GM23248 (cell line): ENCODE measurements around the gene TRIO. TPM values are rescaled to one million over a fixed set of nuclear protein-coding genes. Genes with fewer than 3 reads are reported as not detected.
A peak's percentile ranks its signal among the peaks of the same experiment; 100 is the strongest.

Experiments used
- DNase-seq: peaks from one replicate; pipeline ENCODE4 v3.0.0-alpha.2; 2015
- H2AFZ ChIP-seq: fragments of 200-600 bp; sonication (generic); 2 replicates; pipeline ENCODE4 v1.6.1; 2016; ENCODE audit warnings: antibody characterized with exemption
- H3F3A ChIP-seq: fragments of 200-600 bp; sonication (generic); 2 replicates; pipeline ENCODE4 v1.6.1; 2016; ENCODE audit warnings: mild to moderate bottlenecking, antibody characterized with exemption, mixed run types; ENCODE audit not compliant: insufficient read depth
- H3K27ac ChIP-seq: fragments of 200-600 bp; sonication (generic); 2 replicates; pipeline ENCODE4 v1.5.1; 2016; ENCODE audit warnings: mild to moderate bottlenecking
- H3K27me3 ChIP-seq: fragments of 200-600 bp; sonication (generic); replicated peaks from 2 replicates; pipeline ENCODE4 v1.6.1; 2016; ENCODE audit warnings: mild to moderate bottlenecking; ENCODE audit not compliant: insufficient read depth
- H3K36me3 ChIP-seq: fragments of 200-600 bp; sonication (generic); 2 replicates; pipeline ENCODE4 v1.6.1; 2016; ENCODE audit warnings: low read depth, mild to moderate bottlenecking
- H3K4me1 ChIP-seq: fragments of 200-600 bp; sonication (generic); 2 replicates; pipeline ENCODE4 v1.6.1; 2016; ENCODE audit warnings: mild to moderate bottlenecking; ENCODE audit not compliant: insufficient read depth
- H3K4me2 ChIP-seq: fragments of 200-600 bp; sonication (generic); one replicate; pipeline ENCODE4 v1.6.1; 2016; ENCODE audit warnings: mild to moderate bottlenecking; ENCODE audit not compliant: unreplicated experiment
- H3K4me3 ChIP-seq: fragments of 200-600 bp; sonication (generic); 2 replicates; pipeline ENCODE4 v1.5.1; 2016; ENCODE audit warnings: mild to moderate bottlenecking
- H3K79me2 ChIP-seq: fragments of 200-600 bp; sonication (generic); 2 replicates; pipeline ENCODE4 v1.6.1; 2016; ENCODE audit warnings: mild to moderate bottlenecking; ENCODE audit not compliant: insufficient read depth
- H3K9ac ChIP-seq: fragments of 200-600 bp; sonication (generic); 2 replicates; pipeline ENCODE4 v1.6.1; 2016; ENCODE audit warnings: mild to moderate bottlenecking
- H3K9me2 ChIP-seq: fragments of 200-600 bp; sonication (generic); 2 replicates; pipeline ENCODE4 v1.6.1; 2016; ENCODE audit warnings: mixed run types, mild to moderate bottlenecking, moderate library complexity; ENCODE audit not compliant: insufficient read depth
- H3K9me3 ChIP-seq: fragments of 200-600 bp; sonication (generic); one replicate; pipeline ENCODE4 v1.6.1; 2017; ENCODE audit warnings: low read depth
- H4K20me1 ChIP-seq: fragments of 200-600 bp; sonication (generic); 2 replicates; pipeline ENCODE4 v1.6.0; 2016; ENCODE audit not compliant: insufficient read depth
- EZH2 ChIP-seq: fragments of 200-600 bp; sonication (generic); IDR thresholded peaks from 2 replicates; pipeline ENCODE4 v1.6.1; 2018; ENCODE audit warnings: antibody characterized with exemption, mild to moderate bottlenecking; ENCODE audit not compliant: insufficient read depth, poor library complexity, severe bottlenecking
- EZH2phosphoT487 ChIP-seq: fragments of 200-600 bp; sonication (generic); IDR thresholded peaks from 2 replicates; pipeline ENCODE4 v1.6.1; 2018; ENCODE audit warnings: antibody characterized with exemption, moderate library complexity, mild to moderate bottlenecking, low read depth; ENCODE audit not compliant: insufficient read depth
- WGBS, 2 experiments: methylation state at CpG; one replicate each; pipeline ENCODE4 v1.1.6; 2015 to 2017; ENCODE audit warnings: low lambda C conversion rate in 2 of 2, low coverage in 1 of 2; ENCODE audit errors: missing lambda C conversion rate in 2 of 2; 5-methylcytosine and 5-hydroxymethylcytosine counted together
- in situ Hi-C: fragments of 300-500 bp; cut with MboI; formaldehyde crosslinking; loops from 2 replicates; pipeline ENCODE4 v1.15.0; 2020
- polyA plus RNA-seq: library from polyadenylated mRNA; unstranded; fragments of >200 nt; fragmentation: Nextera tagmentation; extraction: Ambion mirVana; gene quantifications from 2 replicates; pipeline ENCODE4 v1.2.1, GENCODE V29; 2016
- total RNA-seq: library from RNA; depleted of rRNA; stranded (reverse); fragments of >200 nt; shearing (Covaris generic); gene quantifications from 2 replicates; pipeline ENCODE4 v1.2.3, GENCODE V29; 2014

Gene TRIO
- total and polyA plus RNA-seq, 2 experiments from 2014 or later = 28.1 to 198 TPM

DNA sequence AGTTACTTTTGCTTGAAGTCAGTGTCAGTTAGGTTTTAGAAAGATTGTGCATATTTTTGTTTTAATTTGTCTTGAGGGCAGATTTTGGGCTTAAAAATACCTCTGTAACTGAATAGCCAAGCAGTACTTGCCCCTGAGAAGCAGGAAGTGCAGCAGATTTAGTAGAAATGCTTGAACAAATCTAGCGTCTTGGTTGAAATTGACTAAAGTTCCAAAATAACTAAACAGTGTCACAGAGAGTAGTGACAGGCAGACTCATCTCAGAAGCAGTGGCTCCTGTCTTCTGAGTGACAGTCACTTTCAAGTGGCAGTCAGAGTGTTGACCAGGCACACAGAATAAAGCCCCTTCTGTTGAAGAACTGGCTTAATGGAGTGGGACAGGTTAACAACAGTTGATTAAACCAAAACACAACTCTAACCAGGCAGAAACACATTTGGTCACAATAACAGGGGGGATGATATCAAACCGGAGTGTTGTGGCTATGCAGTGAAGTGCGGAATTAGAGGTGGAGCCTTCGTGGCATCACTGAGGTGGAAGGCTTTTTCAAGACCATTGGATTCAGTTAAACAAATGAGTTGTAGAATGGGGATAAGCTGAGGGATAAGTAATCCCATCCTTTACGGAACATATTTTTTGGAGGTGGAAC is 29.1 kb downstream of the TRIO start:
- Histone ChIP-seq H3K4me1 (peaks cover 89% of the 10 kb centered on the region), H3K9me3 (no peaks in the 10 kb centered on the region), H3K9me2 (no peaks in the 10 kb centered on the region), H3K4me2 (peak overlapping the region; percentile 63), H2AFZ (no peak overlapping the region), H3F3A (peaks cover 88% of the 10 kb centered on the region), H3K79me2 (peaks cover 100% of the 10 kb centered on the region), H3K27me3 (no peaks in the 10 kb centered on the region), H3K9ac (peak overlapping the region; percentile 33; the same call in 1 of the 2 replicates), H3K36me3 (no peaks in the 10 kb centered on the region; the same call in 1 of the 2 replicates), H3K27ac (peak overlapping the region; percentile 67), H3K4me3 (peak overlapping the region; percentile 31; the same call in 1 of the 2 replicates), H4K20me1 (0 out of 2 replicates have a peak, but pooled peaks cover 3% of the 10 kb centered on the region)
- TF ChIP-seq EZH2phosphoT487 = no peak
- no peak for TF ChIP-seq EZH2
- in situ Hi-C loops = no loop called here
- peak; percentile 19 for DNase-seq
- WGBS, 2 experiments = 92 to 98% methylated on average over 5 of the region's 5 CpGs

- Histone ChIP-seq H3F3A (peaks cover 90% of the 10 kb centered on the region), H3K79me2 (peaks cover 100% of the 10 kb centered on the region), H4K20me1 (0 out of 2 replicates have a peak, but pooled peaks cover 3% of the 10 kb centered on the region), H3K4me3 (no peak overlapping the region), H3K4me2 (peak overlapping the region; percentile 38), H3K27ac (peak overlapping the region; percentile 36), H3K27me3 (no peaks in the 10 kb centered on the region), H3K9me2 (no peaks in the 10 kb centered on the region), H3K36me3 (no peaks in the 10 kb centered on the region; the same call in 1 of the 2 replicates), H3K9ac (peak overlapping the region; percentile 3; the same call in 1 of the 2 replicates), H3K4me1 (peaks cover 89% of the 10 kb centered on the region), H2AFZ (no peak overlapping the region), H3K9me3 (no peaks in the 10 kb centered on the region)
- WGBS, 2 experiments = 57 to 59% methylated on average over 15 of the region's 15 CpGs
- DNase-seq = peak; percentile 46
- TF ChIP-seq EZH2 (no peak), EZH2phosphoT487 (no peak)
- in situ Hi-C loops = no loop called here
Observed at GRCh38 chr5:14173377-14174229, 30.5 kb downstream of the TRIO start.

GRCh38 chr5:14174230-14174636 is 31.1 kb downstream of the TRIO start:
- Histone ChIP-seq H4K20me1 (0 out of 2 replicates have a peak, but pooled peaks cover 3% of the 10 kb centered on the region), H3K4me3 (no peak overlapping the region), H3K4me2 (peak overlapping the region; percentile 38), H3K27ac (peak overlapping the region; percentile 36), H3F3A (peaks cover 90% of the 10 kb centered on the region), H3K4me1 (peaks cover 90% of the 10 kb centered on the region), H2AFZ (no peak overlapping the region), H3K9me3 (no peaks in the 10 kb centered on the region), H3K36me3 (no peaks in the 10 kb centered on the region; the same call in 1 of the 2 replicates), H3K9me2 (no peaks in the 10 kb centered on the region), H3K79me2 (peaks cover 100% of the 10 kb centered on the region), H3K27me3 (no peaks in the 10 kb centered on the region), H3K9ac (peak overlapping the region; percentile 3; the same call in 1 of the 2 replicates)
- in situ Hi-C loops = no loop called here
- no peak for DNase-seq
- WGBS, 2 experiments = 76 to 82% methylated on average over 8 of the region's 8 CpGs
- no peak for TF ChIP-seq EZH2phosphoT487
- no peak for TF ChIP-seq EZH2

DNA sequence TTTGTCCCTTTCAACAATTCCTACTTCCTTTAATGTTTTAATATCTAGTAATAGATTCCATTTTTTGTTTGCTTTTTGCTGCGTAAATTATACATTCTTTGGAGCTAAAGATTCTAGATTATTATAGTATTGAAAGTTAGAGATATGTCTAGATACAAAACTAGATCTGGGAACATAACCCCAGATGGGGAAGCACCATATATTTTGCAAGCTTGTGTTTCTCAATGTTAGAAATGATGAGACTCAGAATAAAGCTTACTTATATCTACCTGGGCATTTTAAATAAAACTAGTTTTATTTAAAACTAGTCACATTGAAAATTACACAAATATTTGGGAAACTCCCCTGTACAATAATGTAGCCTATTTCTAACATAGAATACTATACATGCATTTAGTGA is 32.2 kb downstream of the TRIO start:
- TF ChIP-seq EZH2 (no peak), EZH2phosphoT487 (no peak)
- WGBS, 2 experiments = 96 to 100% methylated on average over 1 of the region's 1 CpG
- in situ Hi-C loops = no loop called here
- Histone ChIP-seq H3K27me3 (no peaks in the 10 kb centered on the region), H4K20me1 (0 out of 2 replicates have a peak, but pooled peaks cover 3% of the 10 kb centered on the region), H3K9me3 (no peaks in the 10 kb centered on the region), H3K36me3 (no peaks in the 10 kb centered on the region; the same call in 1 of the 2 replicates), H3K4me3 (no peak overlapping the region), H3K27ac (peak overlapping the region; percentile 36; the same call in 1 of the 2 replicates), H3K9ac (no peak overlapping the region), H3F3A (peaks cover 90% of the 10 kb centered on the region), H3K9me2 (no peaks in the 10 kb centered on the region), H2AFZ (no peak overlapping the region), H3K79me2 (peaks cover 100% of the 10 kb centered on the region), H3K4me2 (no peak overlapping the region), H3K4me1 (peaks cover 90% of the 10 kb centered on the region)
- DNase-seq = no peak
